Left lung (tissue), 10 donors: ENCODE results near the gene COMMD3. TPM values are rescaled to one million over a fixed set of nuclear protein-coding genes. Genes with fewer than 3 reads are reported as not detected.

Source experiments
- ATAC-seq: fragments of 200-7000 bp; cut with Tn5 transposase; one replicate; pipeline ENCODE4 v1.9.1; 2020; ENCODE audit warnings: moderate library complexity
- DNase-seq, 4 donors: peaks; one replicate each; pipeline ENCODE4 v3.0.0-alpha.2; 2013 to 2020
- H3K27ac ChIP-seq, 2 donors: fragments of 200-600 bp; sonication (generic) in 1 of 2; one replicate each; pipeline versions ENCODE4 v1.5.0 to v1.8.0; 2020 to 2021
- H3K27me3 ChIP-seq, 2 donors: fragments of 200-600 bp; sonication (generic) in 1 of 2; one replicate each; pipeline versions ENCODE4 v1.5.0 to v1.8.0; 2020 to 2021
- H3K36me3 ChIP-seq, 2 donors: fragments of 200-600 bp; sonication (generic) in 1 of 2; one replicate each; pipeline versions ENCODE4 v1.5.0 to v1.8.0; 2020 to 2021
- H3K4me1 ChIP-seq, 2 donors: fragments of 200-600 bp; one replicate each; pipeline ENCODE4 v1.8.0; 2021
- H3K4me3 ChIP-seq, 2 donors: fragments of 200-600 bp; sonication (generic) in 1 of 2; one replicate each; pipeline versions ENCODE4 v1.5.0 to v1.8.0; 2020 to 2021; ENCODE audit warnings: mild to moderate bottlenecking in 1 of 2
- H3K9me3 ChIP-seq, 2 donors: fragments of 200-600 bp; sonication (generic) in 1 of 2; one replicate each; pipeline versions ENCODE4 v1.5.0 to v1.8.0; 2020 to 2021
- intact Hi-C, 2 donors: fragments of 100-400 bp; cut with DNase I; formaldehyde crosslinking; loops; one replicate each; pipeline versions ENCODE4 v1.11.2 to v1.14.2; 2022
- polyA plus RNA-seq, 6 donors: library from polyadenylated mRNA; unstranded; fragments of 120-200 nt; gene quantifications; one replicate each; pipeline ENCODE4 v1.2.1, GENCODE V29; 2013; ENCODE audit not compliant: insufficient read length in 6 of 6
- total RNA-seq, 2 donors: library from RNA; stranded (reverse); fragmentation: NEBNext Ultra II Directional; extraction: Animal tissue kit (Norgen Biotek cat#: 25700); gene quantifications; one replicate each; pipeline ENCODE4 v1.2.1, GENCODE V29; 2021
- TF ChIP-seq, protein P1 (sequence below), 2 donors: fragments of 200-600 bp; sonication (generic) in 1 of 2; IDR thresholded peaks; one replicate each; pipeline versions ENCODE4 v1.5.0 to v1.8.0; 2021; ENCODE audit warnings: antibody characterized with exemption in 2 of 2
- donor health status: DM: no; HTN: yes; CAD: no.
- donor health status: DM: no; HTN: no; CAD: no.

Gene COMMD3
- total and polyA plus RNA-seq, 8 donors: 54.3 to 88.7 (median 70.8) TPM

DNA sequence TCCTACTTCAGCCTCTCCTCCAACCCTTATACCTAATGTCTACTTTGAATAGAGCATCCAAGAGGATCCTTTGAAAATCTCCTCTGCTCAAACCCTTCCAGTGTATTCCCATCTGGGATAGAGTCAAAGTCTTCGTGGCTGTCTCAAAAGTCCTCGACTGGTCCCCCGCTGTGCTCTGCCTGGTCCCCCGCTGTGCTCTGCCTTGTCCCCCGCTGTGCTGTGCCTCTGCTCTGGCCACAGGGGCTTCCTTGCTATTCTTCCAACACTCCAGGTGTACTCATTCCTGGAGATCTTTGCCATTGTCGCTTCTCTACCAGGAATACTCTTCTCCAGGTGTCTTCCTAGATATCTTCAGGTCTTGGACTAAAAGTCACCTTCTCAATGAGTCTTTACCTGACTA is 36.1 kb upstream of the COMMD3 start:
- no peak overlapping the region for H3K27ac ChIP-seq
- no peaks in the 10 kb centered on the region for H3K27me3 ChIP-seq
- no peaks in the 10 kb centered on the region for H3K36me3 ChIP-seq
- H3K4me1 ChIP-seq: no peaks in the 10 kb centered on the region
- TF ChIP-seq, protein P1, sequence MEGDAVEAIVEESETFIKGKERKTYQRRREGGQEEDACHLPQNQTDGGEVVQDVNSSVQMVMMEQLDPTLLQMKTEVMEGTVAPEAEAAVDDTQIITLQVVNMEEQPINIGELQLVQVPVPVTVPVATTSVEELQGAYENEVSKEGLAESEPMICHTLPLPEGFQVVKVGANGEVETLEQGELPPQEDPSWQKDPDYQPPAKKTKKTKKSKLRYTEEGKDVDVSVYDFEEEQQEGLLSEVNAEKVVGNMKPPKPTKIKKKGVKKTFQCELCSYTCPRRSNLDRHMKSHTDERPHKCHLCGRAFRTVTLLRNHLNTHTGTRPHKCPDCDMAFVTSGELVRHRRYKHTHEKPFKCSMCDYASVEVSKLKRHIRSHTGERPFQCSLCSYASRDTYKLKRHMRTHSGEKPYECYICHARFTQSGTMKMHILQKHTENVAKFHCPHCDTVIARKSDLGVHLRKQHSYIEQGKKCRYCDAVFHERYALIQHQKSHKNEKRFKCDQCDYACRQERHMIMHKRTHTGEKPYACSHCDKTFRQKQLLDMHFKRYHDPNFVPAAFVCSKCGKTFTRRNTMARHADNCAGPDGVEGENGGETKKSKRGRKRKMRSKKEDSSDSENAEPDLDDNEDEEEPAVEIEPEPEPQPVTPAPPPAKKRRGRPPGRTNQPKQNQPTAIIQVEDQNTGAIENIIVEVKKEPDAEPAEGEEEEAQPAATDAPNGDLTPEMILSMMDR (IDR thresholded peaks at IDR 0.05): no peak
- no peak for DNase-seq
- H3K9me3 ChIP-seq: peaks cover 0 to 2% of the 10 kb centered on the region in 2 donors
- no peak overlapping the region for H3K4me3 ChIP-seq
- intact Hi-C loops: no loop called here
- no peak for ATAC-seq

DNA sequence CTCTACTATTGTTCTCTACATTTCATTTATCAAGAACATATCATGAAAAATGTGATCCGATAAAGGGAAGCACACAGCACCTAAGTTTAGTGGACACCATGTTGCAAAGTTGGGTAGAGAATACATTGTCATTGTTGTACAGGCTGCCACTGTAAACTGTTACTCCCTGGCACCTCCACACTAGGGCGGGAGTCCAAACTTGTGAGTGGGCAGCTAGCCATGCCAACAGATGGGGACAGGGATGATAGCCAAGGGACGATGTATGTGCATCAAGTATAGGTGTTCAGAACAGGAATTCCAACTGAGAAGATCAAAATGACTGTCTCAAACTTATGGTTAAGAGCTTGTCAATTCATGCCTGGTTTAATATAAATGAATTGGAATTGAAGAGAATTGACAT is 31.1 kb upstream of the COMMD3 start:
- no peak for ATAC-seq

DNA sequence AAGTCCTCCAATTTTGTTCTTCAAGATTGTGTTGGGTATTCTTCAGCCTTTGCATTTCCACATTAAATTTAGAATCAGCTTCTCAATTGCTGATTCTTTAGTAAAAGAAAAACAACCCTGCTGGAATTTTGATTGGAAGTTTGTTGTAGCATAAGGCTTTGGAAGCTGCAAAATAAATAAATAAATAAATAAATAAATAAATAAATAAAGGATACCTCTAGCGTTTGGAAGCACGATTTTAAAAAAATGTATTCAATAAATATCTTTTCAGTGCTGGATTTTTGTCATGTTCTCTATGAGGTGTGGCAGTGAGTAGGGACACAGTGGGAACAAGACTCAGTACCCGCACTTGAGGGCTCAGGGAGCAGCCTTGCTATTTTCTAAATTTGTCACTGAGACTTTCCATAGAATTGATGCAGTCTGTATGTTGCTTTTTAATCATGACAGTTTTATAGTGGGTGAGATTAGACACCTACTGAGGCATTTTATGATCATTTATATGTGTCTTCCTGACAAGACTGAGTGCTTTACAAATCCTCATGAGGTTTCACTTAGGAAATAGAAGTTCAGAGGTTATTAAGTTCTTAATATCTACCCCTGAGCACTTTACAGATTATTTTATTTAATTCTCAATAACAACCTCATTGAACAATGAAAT is 22.3 kb upstream of the COMMD3 start:
- Histone ChIP-seq H3K27ac (no peak overlapping the region), H3K27me3 (peaks cover 0 to 14% of the 10 kb centered on the region in 2 donors), H3K36me3 (no peaks in the 10 kb centered on the region), H3K4me1 (no peaks in the 10 kb centered on the region), H3K9me3 (no peaks in the 10 kb centered on the region), H3K4me3 (no peak overlapping the region)
- intact Hi-C loops: no loop called here
- ATAC-seq: no peak
- TF ChIP-seq, protein P1 (IDR thresholded peaks at IDR 0.05): no peak
- DNase-seq: no peak

More for the DNA sequence above, 31.1 kb upstream of the COMMD3 start:
- TF ChIP-seq, protein P1 (IDR thresholded peaks at IDR 0.05): no peak
- H3K27me3 ChIP-seq: no peaks in the 10 kb centered on the region
- H3K4me3 ChIP-seq: no peak overlapping the region
- H3K36me3 ChIP-seq: no peaks in the 10 kb centered on the region
- H3K9me3 ChIP-seq: no peaks in the 10 kb centered on the region
- H3K27ac ChIP-seq: no peak overlapping the region
- DNase-seq: no peak
- H3K4me1 ChIP-seq: no peaks in the 10 kb centered on the region
- intact Hi-C loops: no loop called here

DNA sequence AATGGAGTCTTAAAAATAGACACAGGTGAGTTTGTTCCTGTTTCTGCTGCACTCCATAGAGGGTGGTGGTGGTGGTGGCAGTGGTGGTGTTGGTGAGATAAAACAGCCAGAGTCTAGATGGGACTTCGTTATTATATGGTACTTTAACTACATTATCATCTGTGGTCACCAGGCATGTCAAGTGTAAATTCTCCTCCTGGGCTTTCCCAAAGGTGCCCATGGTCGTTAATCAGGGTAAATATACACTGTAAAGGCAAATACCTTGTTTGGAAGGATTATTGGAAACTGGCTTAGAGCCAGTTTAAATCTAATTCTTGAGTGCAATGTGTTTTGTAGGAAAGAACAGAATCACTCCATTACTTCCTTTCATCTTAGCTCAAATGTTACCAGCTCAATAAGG is 21.5 kb upstream of the COMMD3 start:
- intact Hi-C loops: no loop called here
- H3K27ac ChIP-seq: no peak overlapping the region
- TF ChIP-seq, protein P1 (IDR thresholded peaks at IDR 0.05): no peak
- no peaks in the 10 kb centered on the region for H3K36me3 ChIP-seq
- ATAC-seq (no peak), DNase-seq (no peak)
- H3K27me3 ChIP-seq: peaks cover 0 to 14% of the 10 kb centered on the region in 2 donors
- H3K4me3 ChIP-seq: no peak overlapping the region
- no peaks in the 10 kb centered on the region for H3K4me1 ChIP-seq
- no peaks in the 10 kb centered on the region for H3K9me3 ChIP-seq

DNA sequence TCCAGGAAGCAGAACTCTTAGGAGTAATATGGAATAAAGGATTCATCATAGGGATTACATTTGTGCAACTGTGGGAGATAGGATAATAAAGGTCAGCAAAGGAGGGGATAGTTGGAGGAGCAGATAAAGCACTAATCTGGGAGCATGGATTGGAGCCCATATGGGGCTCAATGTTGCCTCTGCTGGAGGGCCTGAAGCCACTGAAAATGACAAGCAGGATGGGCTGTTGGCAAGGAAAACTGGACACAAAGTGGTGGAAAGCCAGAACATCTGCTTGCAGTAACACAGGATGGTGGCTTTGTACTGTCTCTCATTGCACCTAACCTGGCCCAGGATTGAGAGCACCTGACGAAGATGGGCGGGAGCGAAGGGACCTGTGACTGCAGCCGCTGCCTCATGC is 15.0 kb upstream of the COMMD3 start:
- Histone ChIP-seq H3K27me3 (no peaks in the 10 kb centered on the region), H3K4me3 (no peak overlapping the region), H3K27ac (no peak overlapping the region), H3K36me3 (no peaks in the 10 kb centered on the region), H3K9me3 (no peaks in the 10 kb centered on the region), H3K4me1 (no peaks in the 10 kb centered on the region)
- ATAC-seq (no peak), DNase-seq (no peak)
- TF ChIP-seq, protein P1 (IDR thresholded peaks at IDR 0.05): no peak
- intact Hi-C loops: no loop called here
